H1 (cell line): Measurements from ENCODE around the gene ACKR2. TPM values are rescaled to one million over a fixed set of nuclear protein-coding genes. Genes with fewer than 3 reads are reported as not detected.

Experiments
- CTCF ChIA-PET: fragments of 300-600 bp; sonication (Branson Sonifier 250); formaldehyde crosslinking; loops from one replicate; lab custom pipeline; 2021; ENCODE audit not compliant: partially characterized antibody; lab: Charles Lee
- POLR2A ChIA-PET: fragments of 300-600 bp; sonication (Branson Sonifier 250); formaldehyde crosslinking; loops from one replicate; lab custom pipeline; 2021; ENCODE audit warnings: inconsistent platforms; ENCODE audit not compliant: partially characterized antibody; lab: Charles Lee
- DNase-seq, 2 experiments: peaks; one replicate each; pipeline versions ENCODE4 v3.0.0 to v3.0.0-alpha.2; 2010 to 2022; ENCODE audit warnings: low spot score in 2 of 2, low read depth in 1 of 2, mixed read lengths in 1 of 2
- FAIRE-seq: peaks from 2 replicates; lab custom pipeline; 2011; peaks lifted over from hg19 to GRCh38; lab: Jason Lieb, UNC
- H2AFZ ChIP-seq: 2 replicates; pipeline ENCODE4 v1.8.1; 2012; ENCODE audit warnings: low read length, inconsistent platforms
- H2AK5ac ChIP-seq: 2 replicates; pipeline ENCODE4 v1.6.1; 2013; ENCODE audit warnings: low read depth, low read length
- H2BK120ac ChIP-seq: replicated peaks from 2 replicates; pipeline ENCODE3; 2013; ENCODE audit warnings: low read depth, low read length, inconsistent platforms
- H2BK12ac ChIP-seq: 2 replicates; pipeline ENCODE4 v1.6.1; 2013; ENCODE audit warnings: low read depth, low read length
- H2BK15ac ChIP-seq: 2 replicates; pipeline ENCODE4 v1.6.1; 2013; ENCODE audit warnings: low read length
- H2BK20ac ChIP-seq: 2 replicates; pipeline ENCODE4 v1.6.1; 2013; ENCODE audit warnings: low read length
- H2BK5ac ChIP-seq: 2 replicates; pipeline ENCODE4 v1.6.1; 2013; ENCODE audit warnings: low read depth, low read length
- H3K14ac ChIP-seq: 2 replicates; pipeline ENCODE4 v1.6.1; 2013; ENCODE audit warnings: inconsistent platforms; ENCODE audit not compliant: insufficient read length
- H3K18ac ChIP-seq: 2 replicates; pipeline ENCODE4 v1.6.1; 2013; ENCODE audit warnings: low read length; ENCODE audit errors: extremely low read depth
- H3K23ac ChIP-seq: 2 replicates; pipeline ENCODE4 v1.6.1; 2013; ENCODE audit warnings: inconsistent platforms; ENCODE audit not compliant: insufficient read length
- H3K23me2 ChIP-seq: 2 replicates; pipeline ENCODE4 v1.6.1; 2013; ENCODE audit warnings: low read depth, low read length
- H3K27ac ChIP-seq: 2 replicates; pipeline ENCODE4 v1.6.1; 2011; ENCODE audit warnings: low read depth, low read length, inconsistent platforms
- H3K27me3 ChIP-seq, 4 experiments: replicated peaks in 1 of 4; 1 replicate in 1 of 4; 2 replicates in 3 of 4; pipeline versions ENCODE4 v1.6.1 to v1.8.1; 2011 to 2013; ENCODE audit warnings: low read length in 3 of 4, mild to moderate bottlenecking in 3 of 4, inconsistent platforms in 2 of 4, mixed read lengths in 2 of 4, moderate library complexity in 1 of 4; ENCODE audit not compliant: control insufficient read depth in 3 of 4, insufficient read depth in 3 of 4; ENCODE audit errors: extremely low read depth in 1 of 4
- H3K36me3 ChIP-seq, 4 experiments: 2 replicates each; pipeline versions ENCODE4 v1.6.1 to v1.8.1; 2011 to 2013; ENCODE audit warnings: mild to moderate bottlenecking in 4 of 4, low read length in 3 of 4, moderate library complexity in 2 of 4, control low read depth in 1 of 4, inconsistent platforms in 1 of 4; ENCODE audit not compliant: insufficient read depth in 4 of 4, control insufficient read depth in 2 of 4
- H3K4ac ChIP-seq: replicated peaks from 2 replicates; pipeline ENCODE3; 2013; ENCODE audit warnings: low read length, low read depth, mixed read lengths, inconsistent platforms; ENCODE audit not compliant: insufficient read length
- H3K4me1 ChIP-seq, 4 experiments: replicated peaks in 1 of 4; 1 replicate in 1 of 4; 2 replicates in 3 of 4; pipeline versions ENCODE4 v1.6.1 to v1.8.1; 2011 to 2013; ENCODE audit warnings: low read length in 3 of 4, inconsistent platforms in 2 of 4, mixed read lengths in 1 of 4; ENCODE audit not compliant: insufficient read depth in 4 of 4, control insufficient read depth in 3 of 4
- H3K4me2 ChIP-seq, 2 experiments: 2 replicates each; pipeline versions ENCODE4 v1.6.1 to v1.8.1; 2011 to 2013; ENCODE audit warnings: low read depth in 2 of 2, low read length in 2 of 2, control low read depth in 1 of 2, inconsistent platforms in 1 of 2, mild to moderate bottlenecking in 1 of 2; ENCODE audit not compliant: insufficient read depth in 1 of 2
- H3K4me3 ChIP-seq, 4 experiments: fragments of 200-600, 300-600 bp in 1 of 4; sonication (generic), shearing (Covaris generic), sonication (Bioruptor Twin) in 1 of 4; 2 replicates each; pipeline versions ENCODE4 v1.5.1 to v1.8.1; 2011 to 2016; ENCODE audit warnings: low read length in 4 of 4, low read depth in 3 of 4, control low read depth in 2 of 4, inconsistent platforms in 2 of 4, mild to moderate bottlenecking in 2 of 4, mixed read lengths in 1 of 4, moderate library complexity in 1 of 4; ENCODE audit not compliant: insufficient read depth in 2 of 4; ENCODE audit errors: extremely low read depth in 1 of 4
- H3K56ac ChIP-seq: replicated peaks from 2 replicates; pipeline ENCODE3; 2013; ENCODE audit warnings: low read depth, mild to moderate bottlenecking, mixed read lengths, low read length, inconsistent platforms; ENCODE audit not compliant: insufficient read length
- H3K79me1 ChIP-seq: 2 replicates; pipeline ENCODE4 v1.6.1; 2013; ENCODE audit warnings: low read depth, low read length, control low read depth
- H3K79me2 ChIP-seq, 2 experiments: 2 replicates each; pipeline versions ENCODE4 v1.6.1 to v1.8.1; 2012 to 2013; ENCODE audit warnings: low read length in 2 of 2, mild to moderate bottlenecking in 2 of 2, inconsistent platforms in 1 of 2; ENCODE audit not compliant: insufficient read depth in 2 of 2, control insufficient read depth in 1 of 2
- H3K9ac ChIP-seq, 4 experiments: replicated peaks in 1 of 4; 1 replicate in 1 of 4; 2 replicates in 3 of 4; pipeline versions ENCODE4 v1.6.1 to v1.8.1; 2011 to 2013; ENCODE audit warnings: low read depth in 3 of 4, low read length in 3 of 4, control low read depth in 2 of 4, mild to moderate bottlenecking in 2 of 4, moderate library complexity in 2 of 4, inconsistent platforms in 1 of 4; ENCODE audit errors: extremely low read depth in 1 of 4
- H3K9me3 ChIP-seq, 2 experiments: 2 replicates each; pipeline versions ENCODE4 v1.6.1 to v1.8.1; 2012 to 2013; ENCODE audit warnings: mild to moderate bottlenecking in 2 of 2, moderate library complexity in 2 of 2, control low read depth in 1 of 2, inconsistent platforms in 1 of 2, low read depth in 1 of 2, low read length in 1 of 2, mixed read lengths in 1 of 2; ENCODE audit not compliant: insufficient read depth in 2 of 2
- H4K20me1 ChIP-seq, 2 experiments: replicated peaks in 1 of 2; 2 replicates each; pipeline versions ENCODE3 to v1.8.1; 2011 to 2013; ENCODE audit warnings: inconsistent platforms in 2 of 2, low read length in 2 of 2, mild to moderate bottlenecking in 1 of 2; ENCODE audit not compliant: insufficient read depth in 2 of 2, control insufficient read depth in 1 of 2
- H4K5ac ChIP-seq: 2 replicates; pipeline ENCODE4 v1.6.1; 2013; ENCODE audit warnings: low read length, low read depth, mixed read lengths, inconsistent platforms; ENCODE audit not compliant: insufficient read length
- H4K8ac ChIP-seq: 2 replicates; pipeline ENCODE4 v1.8.0; 2013; ENCODE audit warnings: mild to moderate bottlenecking, moderate library complexity, low read length, inconsistent platforms; ENCODE audit not compliant: insufficient read depth; ENCODE audit errors: extremely low read depth
- H4K91ac ChIP-seq: replicated peaks from 2 replicates; pipeline ENCODE3; 2013; ENCODE audit warnings: low read length, mixed read lengths, inconsistent platforms; ENCODE audit not compliant: insufficient read length
- E2F6 ChIP-seq: IDR thresholded peaks from 2 replicates; pipeline ENCODE4 v1.6.1; 2012; ENCODE audit warnings: inconsistent platforms
- HDAC6 ChIP-seq: IDR thresholded peaks from one replicate; pipeline ENCODE4 v1.7.1; 2012; ENCODE audit warnings: low read depth, mild to moderate bottlenecking, inconsistent platforms, low read length, moderate library complexity
- SIX5 ChIP-seq: IDR thresholded peaks from 2 replicates; pipeline ENCODE4 v1.6.1; 2011; ENCODE audit warnings: mild to moderate bottlenecking, low read depth, low read length
- WGBS, 2 experiments: shearing (Covaris generic) in 1 of 2; methylation state at CpG; one replicate each; pipeline versions ENCODE4 v1.1.6 to v1.1.7; 2013 to 2015; ENCODE audit warnings: low lambda C conversion rate in 2 of 2, mixed read lengths in 2 of 2, inconsistent platforms in 1 of 2, low coverage in 1 of 2, missing lambda C conversion rate in 1 of 2; ENCODE audit not compliant: insufficient replicate concordance in 2 of 2, insufficient coverage in 1 of 2, insufficient read length in 1 of 2; ENCODE audit errors: extremely low coverage in 1 of 2, missing lambda C conversion rate in 1 of 2; 5-methylcytosine and 5-hydroxymethylcytosine counted together
- polyA plus RNA-seq, 7 experiments: library from polyadenylated mRNA; depleted of rRNA in 3 of 7; stranded (reverse) in 5 of 7; unstranded in 2 of 7; fragments of >200 nt in 5 of 7; fragments of 200-250 nt in 2 of 7; gene quantifications; 1 replicate in 5 of 7; 2 replicates in 1 of 7; 4 replicates in 1 of 7; pipeline versions ENCODE4 v1.2.1 to v1.2.3, GENCODE V29; 2011 to 2013; ENCODE audit warnings: missing spikeins in 2 of 7, mixed read lengths in 2 of 7
- total RNA-seq: library from RNA; stranded (reverse); fragmentation: NEBNext Ultra II Directional; extraction: Animal tissue kit (Norgen Biotek cat#: 25700); gene quantifications from 2 replicates; pipeline ENCODE4 v1.2.1, GENCODE V29; 2021

The ACKR2 gene
- total and polyA plus RNA-seq, 2 of the 8 experiments (the other 6 are each of a cell fraction or from before 2014, with no cell fraction given): 0.09 to 0.12 TPM

- Histone ChIP-seq H3K36me3 (peaks cover 3 to 23% (median 12%) of the 10 kb centered on the region in 4 experiments; a peak in 5 of 8 replicates), H4K8ac (no peak overlapping the region), H3K14ac (no peak overlapping the region), H2AK5ac (no peak overlapping the region), H3K79me1 (no peaks in the 10 kb centered on the region; the same call in 1 of the 2 replicates), H4K5ac (no peak overlapping the region), H3K27ac (no peak overlapping the region), H3K4me1 (peaks cover 0 to 3% (median 0%) of the 10 kb centered on the region in 4 experiments; a peak in 2 of 7 replicates), H3K9ac (no peak overlapping the region), H2BK120ac (no peak overlapping the region), H2BK15ac (no peak overlapping the region), H2BK20ac (no peak overlapping the region), H4K91ac (no peak overlapping the region), H3K4ac (no peak overlapping the region), H3K23ac (no peak overlapping the region), H4K20me1 (peaks cover 0 to 4% of the 10 kb centered on the region in 2 experiments), H2BK12ac (no peak overlapping the region), H3K4me3 (no peak overlapping the region), H2AFZ (no peak overlapping the region), H3K18ac (no peak overlapping the region), H3K56ac (no peak overlapping the region), H2BK5ac (no peak overlapping the region), H3K79me2 (peaks cover 0 to 40% of the 10 kb centered on the region in 2 experiments; a peak in 2 of 4 replicates), H3K23me2 (no peaks in the 10 kb centered on the region), H3K27me3 (no peaks in the 10 kb centered on the region), H3K4me2 (no peak overlapping the region), H3K9me3 (no peaks in the 10 kb centered on the region)
- POLR2A ChIA-PET: no interaction called here
- CTCF ChIA-PET: interaction anchor here (0.9 to 2.0 kb wide), 2 partner anchors 10 to 11 kb away, joined by 6 to 9 read pairs; no protein-coding TSS in a partner anchor
- DNase-seq: no peak
- no peak for FAIRE-seq
- WGBS, 2 experiments: 77% methylated on average over 6 of the region's 6 CpGs; no CpG with 5 or more reads in 1 of the 2 experiments
- TF ChIP-seq E2F6 (no peak), HDAC6 (no peak), SIX5 (no peak)
Observed at GRCh38 chr3:42790714-42791229, 18.5 kb upstream of the ACKR2 start.
